GM12801 (cell line): ENCODE measurements around the gene RNF213.

Source experiments
- CTCF ChIP-seq: IDR thresholded peaks from one replicate; pipeline ENCODE4 v1.5.1; 2011; ENCODE audit warnings: control low read depth; ENCODE audit not compliant: insufficient read length; ENCODE audit errors: extremely low read depth

RNF213 gene

GRCh38 chr17:80396157-80397033, 135.7 kb downstream of the RNF213 start:
- TF ChIP-seq CTCF = no peak

- no peak for TF ChIP-seq CTCF
These were observed 136.4 kb downstream of the RNF213 start for GRCh38 chr17:80397034-80397387.

GRCh38 chr17:80397686-80398085, 137.0 kb downstream of the RNF213 start:
- TF ChIP-seq CTCF = no peak

GRCh38 chr17:80402959-80403358, 142.3 kb downstream of the RNF213 start:
- TF ChIP-seq CTCF = no peak

- no peak for TF ChIP-seq CTCF
These were observed 145.5 kb downstream of the RNF213 start for GRCh38 chr17:80406146-80406545.

GRCh38 chr17:80408872-80409271, 148.2 kb downstream of the RNF213 start:
- TF ChIP-seq CTCF = no peak

GRCh38 chr17:80409626-80410025, 149.0 kb downstream of the RNF213 start:
- no peak for TF ChIP-seq CTCF
